Activated CD8-positive, alpha-beta T cell treated with anti-CD3 and anti-CD28 coated beads, Interleukin-2, amount 10 ng/mL, durations not matched to agents 7 days and 5 days (primary cell): Measurements from ENCODE around the gene LDLRAD3. TPM values are rescaled to one million over a fixed set of nuclear protein-coding genes. Genes with fewer than 3 reads are reported as not detected.
"Not testable (repeated sequence)": the region's sequence is repeated elsewhere in the genome, so short reads cannot be mapped to it uniquely, and the experiment has no call there.

Experiments used
- ATAC-seq: fragments of 150-1000 bp; cut with Tn5 transposase; one replicate; pipeline ENCODE4 v1.10.0; 2021; ENCODE audit warnings: moderate library complexity
- CTCF ChIA-PET: fragments of 350-600 bp; sonication (Branson Sonifier 250); formaldehyde crosslinking; loops from one replicate; lab custom pipeline; 2021; ENCODE audit warnings: antibody characterized with exemption; lab: Charles Lee
- POLR2A ChIA-PET: fragments of 350-600 bp; sonication (Branson Sonifier 250); formaldehyde crosslinking; loops from one replicate; lab custom pipeline; 2021; ENCODE audit warnings: antibody characterized with exemption; lab: Charles Lee
- DNase-seq: peaks from one replicate; pipeline ENCODE4 v3.0.0-alpha.2; 2020
- H3K27ac Mint-ChIP-seq: one replicate; pipeline ENCODE4 v1.8.0; 2021; ENCODE audit warnings: mild to moderate bottlenecking, mixed read lengths
- H3K27me3 Mint-ChIP-seq: one replicate; pipeline ENCODE4 v1.8.0; 2021; ENCODE audit warnings: low read depth, mixed read lengths
- H3K36me3 Mint-ChIP-seq: one replicate; pipeline ENCODE4 v1.8.0; 2021; ENCODE audit warnings: low read depth, mixed read lengths
- H3K4me1 Mint-ChIP-seq: one replicate; pipeline ENCODE4 v1.8.0; 2021; ENCODE audit warnings: low read depth, mixed read lengths
- H3K4me3 Mint-ChIP-seq: one replicate; pipeline ENCODE4 v1.8.0; 2021; ENCODE audit warnings: mild to moderate bottlenecking, mixed read lengths
- H3K9me3 Mint-ChIP-seq: one replicate; pipeline ENCODE4 v1.8.0; 2022; ENCODE audit warnings: mixed read lengths; ENCODE audit not compliant: insufficient read depth
- total RNA-seq, 2 experiments: library from RNA; stranded (reverse); gene quantifications; one replicate each; pipeline ENCODE4 v1.2.3, GENCODE V29; 2021

Gene LDLRAD3
- total RNA-seq, 2 experiments from 2014 or later = 0.21 TPM; not detected in 1

- CTCF ChIA-PET, DNase-seq, H3K4me3 Mint-ChIP-seq, H3K27ac Mint-ChIP-seq, H3K9me3 Mint-ChIP-seq, ATAC-seq, H3K4me1 Mint-ChIP-seq, H3K36me3 Mint-ChIP-seq, POLR2A ChIA-PET: not testable (repeated sequence)
- peaks cover 11% of the 10 kb centered on the region for H3K27me3 Mint-ChIP-seq
These were observed 31.4 kb upstream of the LDLRAD3 start for GRCh38 chr11:35912436-35912835.

GRCh38 chr11:35912883-35913624 lies 30.8 kb upstream of the LDLRAD3 start:
- Mint-ChIP-seq H3K27me3 (peaks cover 6% of the 10 kb centered on the region), H3K4me1 (no peaks in the 10 kb centered on the region), H3K4me3 (no peak overlapping the region), H3K9me3 (no peaks in the 10 kb centered on the region), H3K36me3 (no peaks in the 10 kb centered on the region), H3K27ac (no peak overlapping the region)
- ChIA-PET CTCF (no interaction called here), POLR2A (no interaction called here)
- no peak for ATAC-seq
- DNase-seq = no peak

- CTCF ChIA-PET = no interaction called here
- Mint-ChIP-seq H3K36me3 (no peaks in the 10 kb centered on the region), H3K9me3 (no peaks in the 10 kb centered on the region), H3K27me3 (peaks cover 6% of the 10 kb centered on the region), H3K4me3 (no peak overlapping the region), H3K4me1 (no peaks in the 10 kb centered on the region), H3K27ac (no peak overlapping the region)
- no peak for DNase-seq
- POLR2A ChIA-PET = no interaction called here
- no peak for ATAC-seq
These were observed 29.0 kb upstream of the LDLRAD3 start for GRCh38 chr11:35914816-35915215.

DNA sequence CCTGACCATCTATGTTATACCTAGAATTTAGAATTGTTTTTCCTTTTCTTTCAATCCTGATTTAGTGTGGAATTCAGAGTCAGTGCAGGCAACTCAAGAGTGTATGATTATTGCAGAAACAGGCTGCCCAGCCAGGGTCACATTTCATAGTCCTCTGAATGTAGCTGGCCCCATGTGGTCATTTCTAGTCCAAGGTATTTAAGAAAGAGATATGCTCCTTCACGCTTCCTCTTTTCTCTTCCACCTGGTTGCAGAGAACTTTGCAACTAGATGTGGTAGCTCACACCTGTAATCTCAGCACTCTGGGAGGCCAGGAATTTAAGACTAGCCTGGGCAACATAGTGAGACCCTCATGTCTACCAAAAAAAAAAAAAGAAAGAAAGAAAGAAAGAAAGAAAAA lies 27.6 kb upstream of the LDLRAD3 start:
- Mint-ChIP-seq H3K9me3 (no peaks in the 10 kb centered on the region), H3K4me1 (no peaks in the 10 kb centered on the region), H3K27me3 (peaks cover 3% of the 10 kb centered on the region), H3K27ac (no peak overlapping the region), H3K4me3 (no peak overlapping the region), H3K36me3 (no peaks in the 10 kb centered on the region)
- ATAC-seq = no peak
- ChIA-PET POLR2A (no interaction called here), CTCF (no interaction called here)
- no peak for DNase-seq

DNA sequence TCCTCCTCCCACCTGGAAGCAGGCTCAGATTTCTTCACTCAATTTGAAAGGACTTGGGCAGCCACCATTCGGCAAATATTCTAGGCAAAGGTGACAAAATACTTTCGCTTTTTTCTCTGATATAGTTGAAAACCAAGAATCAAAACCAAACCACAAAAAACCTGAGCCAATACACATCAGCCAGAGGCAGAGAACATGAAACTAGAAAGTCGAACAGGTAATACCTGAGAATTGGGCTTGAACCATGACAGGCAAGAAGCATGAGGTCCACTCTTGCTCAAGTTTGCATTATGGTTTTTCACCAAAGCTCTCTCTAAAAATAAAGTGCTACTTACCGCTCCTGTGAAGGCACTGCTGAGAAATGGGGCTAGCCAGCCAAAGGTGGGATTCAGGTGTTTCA lies 26.2 kb upstream of the LDLRAD3 start:
- no peaks in the 10 kb centered on the region for H3K27me3 Mint-ChIP-seq
- H3K36me3 Mint-ChIP-seq = no peaks in the 10 kb centered on the region

GRCh38 chr11:35918716-35919115 lies 25.1 kb upstream of the LDLRAD3 start:
- Mint-ChIP-seq H3K4me1 (no peaks in the 10 kb centered on the region), H3K9me3 (no peaks in the 10 kb centered on the region), H3K27me3 (no peaks in the 10 kb centered on the region), H3K4me3 (no peak overlapping the region), H3K36me3 (no peaks in the 10 kb centered on the region), H3K27ac (no peak overlapping the region)
- ATAC-seq = no peak
- ChIA-PET CTCF (no interaction called here), POLR2A (no interaction called here)
- no peak for DNase-seq

More for the DNA sequence above, 26.2 kb upstream of the LDLRAD3 start:
- CTCF ChIA-PET = no interaction called here
- Mint-ChIP-seq H3K4me1 (no peaks in the 10 kb centered on the region), H3K9me3 (no peaks in the 10 kb centered on the region), H3K4me3 (no peak overlapping the region), H3K27ac (no peak overlapping the region)
- ATAC-seq = no peak
- DNase-seq = no peak
- POLR2A ChIA-PET = no interaction called here

- H3K4me3 Mint-ChIP-seq = no peak overlapping the region
These were observed 24.6 kb upstream of the LDLRAD3 start for GRCh38 chr11:35919244-35919643.

GRCh38 chr11:35923452-35923851 lies 20.4 kb upstream of the LDLRAD3 start:
- no peaks in the 10 kb centered on the region for H3K9me3 Mint-ChIP-seq
- no peak overlapping the region for H3K27ac Mint-ChIP-seq
- H3K4me1 Mint-ChIP-seq = no peaks in the 10 kb centered on the region
- DNase-seq = no peak
- H3K27me3 Mint-ChIP-seq = no peaks in the 10 kb centered on the region
- no peak overlapping the region for H3K4me3 Mint-ChIP-seq
- H3K36me3 Mint-ChIP-seq = no peaks in the 10 kb centered on the region
- POLR2A ChIA-PET = no interaction called here
- ATAC-seq = no peak
- CTCF ChIA-PET = no interaction called here

More at GRCh38 chr11:35919244-35919643, 24.6 kb upstream of the LDLRAD3 start:
- no peaks in the 10 kb centered on the region for H3K27me3 Mint-ChIP-seq
- H3K9me3 Mint-ChIP-seq = no peaks in the 10 kb centered on the region
- ChIA-PET POLR2A (no interaction called here), CTCF (no interaction called here)
- H3K4me1 Mint-ChIP-seq = no peaks in the 10 kb centered on the region
- no peak for ATAC-seq
- DNase-seq = no peak
- H3K27ac Mint-ChIP-seq = no peak overlapping the region
- H3K36me3 Mint-ChIP-seq = no peaks in the 10 kb centered on the region

- H3K27ac Mint-ChIP-seq = no peak overlapping the region
- H3K9me3 Mint-ChIP-seq = no peaks in the 10 kb centered on the region
- no peak overlapping the region for H3K4me3 Mint-ChIP-seq
- CTCF ChIA-PET = no interaction called here
- POLR2A ChIA-PET = no interaction called here
- DNase-seq (no peak), ATAC-seq (no peak)
- H3K27me3 Mint-ChIP-seq = no peaks in the 10 kb centered on the region
- no peaks in the 10 kb centered on the region for H3K4me1 Mint-ChIP-seq
- no peaks in the 10 kb centered on the region for H3K36me3 Mint-ChIP-seq
These were observed 19.1 kb upstream of the LDLRAD3 start for GRCh38 chr11:35924811-35925210.

DNA sequence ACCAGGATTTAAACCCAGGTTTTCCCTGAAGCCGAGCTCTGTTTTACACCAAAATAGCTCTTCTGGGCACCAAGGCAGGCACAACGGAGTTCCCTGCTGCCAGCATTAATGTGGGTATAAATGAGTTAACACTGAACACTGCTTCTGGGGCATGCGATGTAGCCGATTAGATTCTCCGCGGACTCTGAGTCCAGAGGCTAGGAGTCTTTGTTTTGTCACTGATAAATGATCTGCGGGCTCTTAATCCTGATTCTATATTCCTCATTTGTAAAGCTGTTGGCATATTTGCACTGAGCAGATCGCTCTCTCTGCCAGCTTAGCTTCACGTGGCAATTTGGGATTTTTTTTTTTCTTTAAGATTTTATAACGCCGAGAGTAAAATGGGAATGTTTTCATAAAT lies 16.8 kb upstream of the LDLRAD3 start:
- H3K27ac Mint-ChIP-seq = no peak overlapping the region
- POLR2A ChIA-PET = no interaction called here
- CTCF ChIA-PET = no interaction called here

DNA sequence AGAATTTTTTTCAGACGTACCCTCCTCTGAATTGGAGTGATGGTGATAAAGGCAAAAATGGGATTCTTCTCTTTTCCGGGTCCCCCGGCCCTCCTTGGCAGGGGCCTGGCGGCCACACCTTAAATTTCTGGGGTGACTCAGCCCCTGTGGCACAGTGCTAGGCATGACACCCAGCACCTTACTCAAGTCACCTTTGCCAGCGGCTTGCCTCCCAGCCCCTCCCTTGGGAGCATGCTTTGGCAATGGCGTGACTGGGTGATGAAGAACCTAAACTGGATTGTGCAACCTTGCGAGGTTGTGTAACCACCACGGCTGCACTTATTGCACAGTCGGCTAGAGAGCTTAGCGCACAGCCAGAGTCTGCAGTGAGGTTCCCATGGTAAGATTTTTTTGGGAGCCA lies 16.2 kb upstream of the LDLRAD3 start:
- H3K36me3 Mint-ChIP-seq = no peaks in the 10 kb centered on the region
- ATAC-seq = no peak
- no peaks in the 10 kb centered on the region for H3K9me3 Mint-ChIP-seq
- H3K4me1 Mint-ChIP-seq = no peaks in the 10 kb centered on the region
- no peaks in the 10 kb centered on the region for H3K27me3 Mint-ChIP-seq
- DNase-seq = no peak
- no peak overlapping the region for H3K4me3 Mint-ChIP-seq
- POLR2A ChIA-PET = no interaction called here
- CTCF ChIA-PET = no interaction called here
- H3K27ac Mint-ChIP-seq = no peak overlapping the region

More for the DNA sequence above, 16.8 kb upstream of the LDLRAD3 start:
- Mint-ChIP-seq H3K4me3 (no peak overlapping the region), H3K36me3 (no peaks in the 10 kb centered on the region), H3K4me1 (no peaks in the 10 kb centered on the region), H3K27me3 (no peaks in the 10 kb centered on the region), H3K9me3 (no peaks in the 10 kb centered on the region)
- DNase-seq (no peak), ATAC-seq (no peak)

DNA sequence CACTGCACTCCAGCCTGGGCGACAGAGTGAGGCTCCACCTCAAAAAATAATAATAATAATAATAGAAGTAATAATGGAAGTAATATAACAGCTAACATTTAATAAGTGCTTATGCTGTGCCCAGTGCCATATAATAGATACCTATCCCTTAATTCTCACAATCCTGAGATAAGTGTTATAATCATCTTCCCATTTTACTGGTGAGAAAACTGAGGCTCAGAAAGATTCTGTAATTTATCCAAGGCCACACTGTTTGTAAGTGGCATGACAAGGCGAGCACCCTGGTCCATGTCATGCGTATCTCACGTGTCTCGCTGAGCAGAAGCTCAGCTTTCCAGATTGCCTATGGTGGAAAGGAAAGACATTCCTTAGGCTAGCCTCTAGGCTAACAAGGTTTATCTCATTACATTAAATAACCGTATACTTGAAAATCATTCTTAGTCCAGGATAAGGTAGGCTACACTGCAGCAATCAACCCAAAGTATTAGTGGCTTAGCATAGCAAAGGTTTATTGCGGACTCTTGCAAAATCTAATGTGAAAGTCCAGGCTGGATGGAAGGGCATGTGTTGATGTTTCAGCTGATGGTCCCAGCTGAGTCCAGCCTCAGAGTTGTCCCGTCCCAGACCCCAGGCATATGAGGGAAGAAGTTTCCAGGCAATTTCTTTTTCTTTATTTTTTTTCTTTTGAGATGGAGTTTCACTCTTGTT lies 15.0 kb upstream of the LDLRAD3 start:
- no peak overlapping the region for H3K27ac Mint-ChIP-seq
- ATAC-seq = no peak
- H3K4me1 Mint-ChIP-seq = no peaks in the 10 kb centered on the region
- no peak for DNase-seq
- POLR2A ChIA-PET = no interaction called here
- no peaks in the 10 kb centered on the region for H3K36me3 Mint-ChIP-seq
- no peaks in the 10 kb centered on the region for H3K9me3 Mint-ChIP-seq
- CTCF ChIA-PET = no interaction called here
- no peak overlapping the region for H3K4me3 Mint-ChIP-seq
- H3K27me3 Mint-ChIP-seq = no peaks in the 10 kb centered on the region
